AG10803 (cell line): ENCODE results near the gene IL17B.
"Not testable (repeated sequence)": the region's sequence is repeated elsewhere in the genome, so short reads cannot be mapped to it uniquely, and the experiment has no call there.

ENCODE experiments used
- DNase-seq: peaks from one replicate; pipeline ENCODE4 v3.0.0; 2010; ENCODE audit warnings: low read depth
- H3K4me3 ChIP-seq: 2 replicates; pipeline ENCODE4 v1.5.1; 2011; ENCODE audit warnings: mild to moderate bottlenecking, low read length, control low read depth
- CTCF ChIP-seq: conservative IDR thresholded peaks from 2 replicates; pipeline ENCODE4 v1.5.1; 2011; ENCODE audit warnings: mild to moderate bottlenecking, low read length, control low read depth, inconsistent platforms

IL17B gene

GRCh38 chr5:149404746-149405549 lies 25.9 kb upstream of the IL17B start:
- DNase-seq: peak; percentile 92
- 0 out of 2 replicates have a peak, but pooled peaks have one; percentile 9 for TF ChIP-seq CTCF
- H3K4me3 ChIP-seq: peak overlapping the region; percentile 31

- peak overlapping the region; percentile 31 for H3K4me3 ChIP-seq
- peak; percentile 99 for DNase-seq
- no peak for TF ChIP-seq CTCF
Observed at GRCh38 chr5:149403923-149404745, 25.0 kb upstream of the IL17B start.

- no peak for TF ChIP-seq CTCF
- no peak overlapping the region for H3K4me3 ChIP-seq
- no peak for DNase-seq
Observed at GRCh38 chr5:149402291-149402690, 23.2 kb upstream of the IL17B start.

GRCh38 chr5:149401051-149401450 lies 22.0 kb upstream of the IL17B start:
- no peak for TF ChIP-seq CTCF
- no peak for DNase-seq
- H3K4me3 ChIP-seq: no peak overlapping the region

GRCh38 chr5:149400304-149400703 lies 21.2 kb upstream of the IL17B start:
- no peak overlapping the region for H3K4me3 ChIP-seq
- DNase-seq: no peak
- TF ChIP-seq CTCF: no peak

GRCh38 chr5:149399775-149400174 lies 20.7 kb upstream of the IL17B start:
- no peak overlapping the region for H3K4me3 ChIP-seq
- peak; percentile 18 for DNase-seq
- TF ChIP-seq CTCF: no peak

GRCh38 chr5:149398747-149399266 lies 19.7 kb upstream of the IL17B start:
- not testable (repeated sequence) for H3K4me3 ChIP-seq, DNase-seq
